ENCODE data around the gene OOSP2. TPM values are rescaled to one million over a fixed set of nuclear protein-coding genes. Genes with fewer than 3 reads are reported as not detected.

OOSP2 gene
- total RNA-seq, 2 experiments from 2014 or later, result not detected

DNA sequence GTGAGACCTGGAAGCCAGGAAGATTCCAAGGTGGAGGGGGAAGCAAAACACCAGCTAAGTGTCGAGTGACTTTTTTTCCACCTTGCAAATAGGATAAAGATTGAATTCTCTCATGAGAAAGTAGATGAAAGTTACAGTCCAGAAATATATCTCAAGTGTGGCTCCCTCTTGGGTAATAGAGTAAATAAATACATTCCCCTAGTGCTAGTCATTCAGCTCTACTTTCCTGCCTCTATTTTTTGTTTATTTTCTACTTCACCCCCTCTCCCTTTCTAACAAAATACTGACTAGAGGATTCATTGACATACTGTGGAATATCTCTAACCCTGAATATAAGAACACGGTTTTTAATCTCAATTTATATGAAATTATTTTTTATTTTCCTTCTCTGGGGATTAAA lies 42.4 kb upstream of the OOSP2 start:
- TF ChIP-seq EZH2phosphoT487 (IDR thresholded peaks at IDR 0.05; ENCODE audit: borderline replicate concordance, low read depth, low read length), result no peak
- Histone ChIP-seq H3K4me3 (ENCODE audit: low read depth, low read length, poor library complexity, severe bottlenecking) (no peak overlapping the region), H3K9me2 (ENCODE audit: insufficient read depth, low read length) (no peaks in the 10 kb centered on the region), H3K9me3 (ENCODE audit: low read length) (no peaks in the 10 kb centered on the region), H4K20me1 (ENCODE audit: insufficient read depth, low read length) (no peaks in the 10 kb centered on the region), H3K36me3 (ENCODE audit: insufficient read depth, low read length) (no peaks in the 10 kb centered on the region), H3K79me2 (ENCODE audit: insufficient read depth, low read depth, low read length) (no peaks in the 10 kb centered on the region), H3K4me1 (ENCODE audit: insufficient read depth, low read length, poor library complexity, severe bottlenecking) (no peaks in the 10 kb centered on the region), H3K4me2 (ENCODE audit: low read length) (no peak overlapping the region), H3K27ac (ENCODE audit: low read depth, low read length, poor library complexity, severe bottlenecking) (no peak overlapping the region), H2AFZ (ENCODE audit: low read length) (no peak overlapping the region)
- DNase-seq (ENCODE audit: low spot score), result no peak
- intact Hi-C loops (cut with micrococcal nuclease; ENCODE audit: unreplicated experiment), result no loop called here
- no TSS peak for BruUV-seq (replicated peaks)
- ChIA-PET CTCF (ENCODE audit: unreplicated experiment) (no interaction called here), POLR2A (interaction anchor here (0.8 kb wide), 1 partner anchor 73 kb away, joined by 3 read pairs; no protein-coding TSS in a partner anchor)

GRCh38 chr11:59999691-60000090 lies 40.5 kb upstream of the OOSP2 start:
- Histone ChIP-seq H3K36me3 (ENCODE audit: insufficient read depth, low read length) (no peaks in the 10 kb centered on the region), H3K4me3 (ENCODE audit: low read depth, low read length, poor library complexity, severe bottlenecking) (no peak overlapping the region), H2AFZ (ENCODE audit: low read length) (no peak overlapping the region), H3K4me1 (ENCODE audit: insufficient read depth, low read length, poor library complexity, severe bottlenecking) (no peaks in the 10 kb centered on the region), H3K27ac (ENCODE audit: low read depth, low read length, poor library complexity, severe bottlenecking) (no peak overlapping the region), H3K4me2 (ENCODE audit: low read length) (no peak overlapping the region), H3K9me2 (ENCODE audit: insufficient read depth, low read length) (no peaks in the 10 kb centered on the region), H4K20me1 (ENCODE audit: insufficient read depth, low read length) (no peaks in the 10 kb centered on the region), H3K79me2 (ENCODE audit: insufficient read depth, low read depth, low read length) (no peaks in the 10 kb centered on the region), H3K9me3 (ENCODE audit: low read length) (no peaks in the 10 kb centered on the region)
- DNase-seq (ENCODE audit: low spot score), result no peak
- ChIA-PET POLR2A (interaction anchor here (0.8 to 1.2 kb wide), 3 partner anchors 22 to 97 kb away, joined by 3 read pairs; partner anchors contain the start of gene MS4A2), CTCF (ENCODE audit: unreplicated experiment) (no interaction called here)
- TF ChIP-seq EZH2phosphoT487 (IDR thresholded peaks at IDR 0.05; ENCODE audit: borderline replicate concordance, low read depth, low read length), result no peak
- TF ChIP-seq, protein P1, sequence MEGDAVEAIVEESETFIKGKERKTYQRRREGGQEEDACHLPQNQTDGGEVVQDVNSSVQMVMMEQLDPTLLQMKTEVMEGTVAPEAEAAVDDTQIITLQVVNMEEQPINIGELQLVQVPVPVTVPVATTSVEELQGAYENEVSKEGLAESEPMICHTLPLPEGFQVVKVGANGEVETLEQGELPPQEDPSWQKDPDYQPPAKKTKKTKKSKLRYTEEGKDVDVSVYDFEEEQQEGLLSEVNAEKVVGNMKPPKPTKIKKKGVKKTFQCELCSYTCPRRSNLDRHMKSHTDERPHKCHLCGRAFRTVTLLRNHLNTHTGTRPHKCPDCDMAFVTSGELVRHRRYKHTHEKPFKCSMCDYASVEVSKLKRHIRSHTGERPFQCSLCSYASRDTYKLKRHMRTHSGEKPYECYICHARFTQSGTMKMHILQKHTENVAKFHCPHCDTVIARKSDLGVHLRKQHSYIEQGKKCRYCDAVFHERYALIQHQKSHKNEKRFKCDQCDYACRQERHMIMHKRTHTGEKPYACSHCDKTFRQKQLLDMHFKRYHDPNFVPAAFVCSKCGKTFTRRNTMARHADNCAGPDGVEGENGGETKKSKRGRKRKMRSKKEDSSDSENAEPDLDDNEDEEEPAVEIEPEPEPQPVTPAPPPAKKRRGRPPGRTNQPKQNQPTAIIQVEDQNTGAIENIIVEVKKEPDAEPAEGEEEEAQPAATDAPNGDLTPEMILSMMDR (conservative IDR thresholded peaks at IDR 0.05; ENCODE audit: low read length), result no peak
- BruUV-seq (replicated peaks), result no TSS peak
- intact Hi-C loops (cut with micrococcal nuclease; ENCODE audit: unreplicated experiment), result no loop called here

- H3K36me3 ChIP-seq (ENCODE audit: insufficient read depth, low read length), result no peaks in the 10 kb centered on the region
- CTCF ChIA-PET (ENCODE audit: unreplicated experiment), result no interaction called here
- no peaks in the 10 kb centered on the region for H3K9me2 ChIP-seq (ENCODE audit: insufficient read depth, low read length)
- H3K4me2 ChIP-seq (ENCODE audit: low read length), result no peak overlapping the region
- H3K79me2 ChIP-seq (ENCODE audit: insufficient read depth, low read depth, low read length), result no peaks in the 10 kb centered on the region
- H3K27ac ChIP-seq (ENCODE audit: low read depth, low read length, poor library complexity, severe bottlenecking), result no peak overlapping the region
- intact Hi-C loops (cut with micrococcal nuclease; ENCODE audit: unreplicated experiment), result no loop called here
- no peaks in the 10 kb centered on the region for H3K4me1 ChIP-seq (ENCODE audit: insufficient read depth, low read length, poor library complexity, severe bottlenecking)
- H3K4me3 ChIP-seq (ENCODE audit: low read depth, low read length, poor library complexity, severe bottlenecking), result no peak overlapping the region
- TF ChIP-seq, protein P1 (conservative IDR thresholded peaks at IDR 0.05; ENCODE audit: low read length), result no peak
- no peak for TF ChIP-seq EZH2phosphoT487 (IDR thresholded peaks at IDR 0.05; ENCODE audit: borderline replicate concordance, low read depth, low read length)
- no peaks in the 10 kb centered on the region for H3K9me3 ChIP-seq (ENCODE audit: low read length)
- DNase-seq (ENCODE audit: low spot score), result no peak
- no peak overlapping the region for H2AFZ ChIP-seq (ENCODE audit: low read length)
- POLR2A ChIA-PET, result interaction anchor here (0.9 kb wide), 1 partner anchor 68 kb away, joined by 3 read pairs; no protein-coding TSS in a partner anchor
- H4K20me1 ChIP-seq (ENCODE audit: insufficient read depth, low read length), result no peaks in the 10 kb centered on the region
- BruUV-seq (replicated peaks), result no TSS peak
Measured at GRCh38 chr11:60003729-60004128, 36.5 kb upstream of the OOSP2 start.

All from OCI-LY7 (cell line).